Right lobe of liver (tissue), 6 donors: ENCODE data around the gene LRMDA. TPM values are rescaled to one million over a fixed set of nuclear protein-coding genes. Genes with fewer than 3 reads are reported as not detected.
A peak's percentile ranks its signal among the peaks of the same experiment; 100 is the strongest.

Source experiments
- ATAC-seq, 4 donors: fragments of 200-7000 bp; cut with Tn5 transposase; one replicate each; pipeline ENCODE4 v1.9.1; 2020; ENCODE audit warnings: mild to moderate bottlenecking in 4 of 4, moderate library complexity in 4 of 4
- DNase-seq, 3 donors: peaks; one replicate each; pipeline ENCODE4 v3.0.0-alpha.2; 2020
- H3K27ac ChIP-seq, 3 donors: fragments of 200-600 bp; one replicate each; pipeline ENCODE4 v1.8.0; 2022
- H3K27me3 ChIP-seq, 2 donors: fragments of 200-600 bp; one replicate each; pipeline ENCODE4 v1.8.0; 2022
- H3K36me3 ChIP-seq, 4 donors: fragments of 200-600 bp; sonication (generic) in 1 of 4; one replicate each; pipeline versions ENCODE4 v1.5.1 to v1.8.0; 2017 to 2022; ENCODE audit warnings: control low read depth in 1 of 4
- H3K4me1 ChIP-seq, 4 donors: fragments of 200-600 bp; sonication (generic) in 1 of 4; one replicate each; pipeline versions ENCODE4 v1.5.1 to v1.8.0; 2017 to 2022; ENCODE audit warnings: control low read depth in 1 of 4
- H3K4me3 ChIP-seq, 3 donors: fragments of 200-600 bp; one replicate each; pipeline ENCODE4 v1.8.0; 2022
- H3K9me3 ChIP-seq, 4 donors: fragments of 200-600 bp; sonication (generic) in 1 of 4; one replicate each; pipeline versions ENCODE4 v1.5.1 to v1.8.0; 2017 to 2022; ENCODE audit warnings: control low read depth in 1 of 4
- CTCF ChIP-seq, 4 donors: fragments of 200-600 bp in 3 of 4; fragments of 450-650 bp in 1 of 4; IDR thresholded peaks; one replicate each; pipeline versions ENCODE4 v1.5.1 to v1.8.0; 2016 to 2022; ENCODE audit warnings: antibody characterized with exemption in 4 of 4, mild to moderate bottlenecking in 2 of 4
- POLR2A ChIP-seq: fragments of 450-650 bp; IDR thresholded peaks from one replicate; pipeline ENCODE4 v1.6.1; 2017; ENCODE audit warnings: antibody characterized with exemption, mild to moderate bottlenecking
- WGBS: methylation state at CpG from one replicate; pipeline ENCODE4 v1.1.6; 2018; ENCODE audit warnings: low coverage, low lambda C conversion rate; ENCODE audit not compliant: insufficient coverage; ENCODE audit errors: missing lambda C conversion rate; 5-methylcytosine and 5-hydroxymethylcytosine counted together
- intact Hi-C, 2 donors: fragments of 100-400 bp; cut with DNase I; formaldehyde crosslinking; loops; one replicate each; pipeline versions ENCODE4 v1.11.2 to v1.14.1; 2022
- total RNA-seq, 6 experiments: library from RNA; depleted of rRNA in 2 of 6; stranded (reverse); fragments of >200 nt in 2 of 6; fragmentation: NEBNext Ultra II Directional in 3 of 6; extraction: Animal tissue kit (Norgen Biotek cat#: 25700) in 3 of 6; gene quantifications; one replicate each; pipeline versions ENCODE4 v1.1.0 to v1.2.4, GENCODE V29; 2016 to 2023
- donor health status: DM: no; HTN: yes; CAD: no.
- donor health status: DM: no; HTN: no; CAD: no.
- donor health status: DM: no; HTN: no; CAD: no.
- donor health status: DM: no; HTN: yes; CAD: no.
- donor health status: DM: no; HTN: yes; CAD: no.

Gene LRMDA
- total RNA-seq, 6 experiments from 2014 or later = 9.9 to 19.9 (median 16.3) TPM

DNA sequence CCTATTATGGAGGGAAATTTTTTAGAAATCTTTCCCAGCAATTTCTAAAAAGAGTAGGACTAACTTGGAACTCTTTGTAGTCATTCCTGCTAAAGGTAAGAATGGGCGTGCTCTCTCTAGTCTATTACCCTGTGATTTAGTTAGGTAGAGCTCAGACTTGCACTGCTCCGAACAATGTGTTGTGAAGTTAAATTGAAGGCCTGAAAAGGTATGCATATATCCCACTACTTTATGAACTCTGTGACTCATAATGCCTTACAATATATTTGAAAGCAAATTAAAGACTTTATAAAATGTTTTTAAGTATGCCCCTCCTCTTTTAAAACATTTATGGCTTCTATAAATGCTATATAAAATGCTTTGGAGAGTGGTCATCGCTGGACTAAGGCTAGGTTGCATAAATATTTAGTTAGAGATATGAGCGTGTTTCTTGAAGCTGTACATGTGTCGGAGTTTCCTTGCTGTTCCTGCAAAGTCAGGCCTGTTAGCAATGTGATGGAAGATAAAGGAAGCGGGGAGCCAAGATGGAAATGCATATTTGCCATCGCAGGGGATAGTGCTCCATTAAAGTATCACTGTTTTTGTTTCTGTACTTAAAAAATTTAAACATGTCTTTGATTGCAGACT is 761.4 kb downstream of the LRMDA start:
- DNase-seq (no peak), ATAC-seq (no peak)
- Histone ChIP-seq H3K4me1 (peaks cover 0 to 8% (median 0%) of the 10 kb centered on the region in 4 donors), H3K4me3 (no peak overlapping the region), H3K9me3 (no peaks in the 10 kb centered on the region), H3K27ac (no peak overlapping the region), H3K36me3 (no peaks in the 10 kb centered on the region), H3K27me3 (no peaks in the 10 kb centered on the region)
- 78% methylated on average over 7 of the region's 7 CpGs for WGBS
- intact Hi-C loops = no loop called here
- TF ChIP-seq POLR2A = no peak
- no peak for TF ChIP-seq CTCF (IDR thresholded peaks at IDR 0.05)

GRCh38 chr10:76195654-76196390 is 764.4 kb downstream of the LRMDA start:
- intact Hi-C loops = no loop called here
- no peak overlapping the region for H3K27ac ChIP-seq
- WGBS = 48% methylated on average over 3 of the region's 3 CpGs
- TF ChIP-seq POLR2A = no peak
- TF ChIP-seq CTCF (IDR thresholded peaks at IDR 0.05) = no peak
- H3K36me3 ChIP-seq = no peaks in the 10 kb centered on the region
- H3K27me3 ChIP-seq = no peaks in the 10 kb centered on the region
- ATAC-seq = peak; percentile 59 to 81 (median 78)
- H3K9me3 ChIP-seq = no peaks in the 10 kb centered on the region
- no peak overlapping the region for H3K4me3 ChIP-seq
- peaks cover 0 to 8% (median 0%) of the 10 kb centered on the region in 4 donors for H3K4me1 ChIP-seq
- no peak for DNase-seq

GRCh38 chr10:76197293-76197692 is 765.9 kb downstream of the LRMDA start:
- WGBS = 51% methylated on average over 4 of the region's 4 CpGs
- peaks cover 0 to 8% (median 0%) of the 10 kb centered on the region in 4 donors for H3K4me1 ChIP-seq
- intact Hi-C loops = no loop called here
- H3K27me3 ChIP-seq = no peaks in the 10 kb centered on the region
- H3K27ac ChIP-seq = no peak overlapping the region
- no peaks in the 10 kb centered on the region for H3K36me3 ChIP-seq
- no peak for TF ChIP-seq CTCF (IDR thresholded peaks at IDR 0.05)
- DNase-seq (no peak), ATAC-seq (peak; percentile 44 to 85 (median 72))
- H3K4me3 ChIP-seq = no peak overlapping the region
- H3K9me3 ChIP-seq = no peaks in the 10 kb centered on the region

DNA sequence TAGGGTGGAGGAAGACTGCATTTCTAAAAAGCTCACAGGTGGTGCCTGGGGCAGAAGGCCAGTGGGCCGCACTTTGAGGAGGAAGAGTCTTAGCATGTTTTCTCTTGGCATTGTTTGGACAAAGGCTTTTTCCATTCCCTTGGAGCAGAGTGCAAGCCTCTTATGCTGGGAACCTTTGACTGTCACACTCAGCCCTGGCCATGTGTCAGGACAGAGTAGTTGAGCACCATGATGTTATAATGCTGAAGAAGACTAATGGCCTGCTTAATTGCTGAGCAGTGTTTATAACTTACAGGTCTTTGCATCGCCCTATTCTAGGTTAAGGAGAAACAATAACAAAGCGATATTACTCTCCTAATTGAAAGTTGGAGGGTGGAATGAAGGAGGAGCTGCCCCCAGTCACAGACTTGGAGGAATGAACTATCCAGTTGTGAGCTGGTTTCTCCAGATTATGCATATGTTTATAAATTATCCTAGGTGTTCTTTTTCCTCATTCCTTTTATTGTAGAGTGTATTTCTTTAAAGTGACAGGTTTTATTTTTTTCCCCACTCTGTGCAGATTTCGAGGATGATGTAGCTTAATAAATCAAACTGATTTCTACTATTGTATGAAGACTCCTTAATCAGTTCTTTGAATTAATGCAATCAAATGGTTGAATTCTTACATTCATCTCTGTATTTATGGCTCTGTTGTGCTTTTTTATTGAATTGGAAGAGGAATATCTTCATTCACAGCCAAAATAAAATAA is 767.0 kb downstream of the LRMDA start:
- no peaks in the 10 kb centered on the region for H3K9me3 ChIP-seq
- H3K4me3 ChIP-seq = no peak overlapping the region
- TF ChIP-seq CTCF (IDR thresholded peaks at IDR 0.05) = no peak
- no peak for TF ChIP-seq POLR2A
- intact Hi-C loops = no loop called here
- DNase-seq (no peak), ATAC-seq (no peak)
- no peaks in the 10 kb centered on the region for H3K36me3 ChIP-seq
- 92% methylated on average over 4 of the region's 4 CpGs for WGBS
- H3K4me1 ChIP-seq = peaks cover 0 to 8% (median 0%) of the 10 kb centered on the region in 4 donors
- H3K27ac ChIP-seq = no peak overlapping the region
- H3K27me3 ChIP-seq = no peaks in the 10 kb centered on the region
